AG08395 (cell line): ENCODE measurements around the gene SLC6A18.
"Not testable (repeated sequence)": the region's sequence is repeated elsewhere in the genome, so short reads cannot be mapped to it uniquely, and the experiment has no call there.

Experiments used
- DNase-seq: peaks from one replicate; pipeline ENCODE4 v3.0.0; 2012; ENCODE audit warnings: mixed read lengths, low spot score

SLC6A18 gene

DNA sequence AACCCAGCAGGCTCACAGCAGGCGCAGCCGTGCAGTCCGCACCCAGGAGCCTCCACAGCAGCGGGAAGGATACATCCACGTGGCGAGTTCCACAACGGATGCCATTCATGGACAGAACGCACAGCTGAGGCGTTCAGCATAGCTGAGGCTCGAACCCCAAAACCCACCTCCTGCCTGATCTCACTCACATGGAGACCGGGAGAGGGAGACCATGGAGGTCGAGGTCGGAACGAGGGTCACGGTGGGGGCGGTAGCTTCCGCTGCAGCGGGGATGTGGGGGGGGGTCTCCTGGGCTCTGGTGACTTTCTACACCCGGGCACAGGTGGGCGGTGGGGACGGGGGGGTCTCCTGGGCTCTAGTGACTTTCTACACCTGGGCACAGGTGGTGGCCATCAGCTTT, 52.1 kb downstream of the SLC6A18 start:
- DNase-seq = no peak

DNA sequence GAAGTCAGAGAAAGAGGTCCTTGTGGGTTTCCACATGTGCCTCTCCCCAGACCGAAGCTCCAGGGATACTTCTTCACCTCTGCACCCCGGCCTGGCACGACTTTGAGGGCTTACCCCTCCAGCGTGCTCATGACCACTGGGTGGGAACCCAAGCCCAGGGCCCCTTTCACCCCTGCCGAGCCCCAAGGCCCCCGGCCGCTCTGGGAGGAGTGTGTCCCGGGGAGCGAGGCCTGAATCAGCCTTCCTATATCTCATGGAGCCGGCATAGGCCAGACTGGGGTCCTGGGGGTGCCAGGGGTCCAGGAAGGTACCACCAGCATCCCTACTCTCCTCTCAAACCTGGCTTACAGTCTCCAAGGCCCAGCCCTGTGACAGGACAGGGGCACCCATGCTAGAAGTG, 52.6 kb downstream of the SLC6A18 start:
- DNase-seq = no peak

DNA sequence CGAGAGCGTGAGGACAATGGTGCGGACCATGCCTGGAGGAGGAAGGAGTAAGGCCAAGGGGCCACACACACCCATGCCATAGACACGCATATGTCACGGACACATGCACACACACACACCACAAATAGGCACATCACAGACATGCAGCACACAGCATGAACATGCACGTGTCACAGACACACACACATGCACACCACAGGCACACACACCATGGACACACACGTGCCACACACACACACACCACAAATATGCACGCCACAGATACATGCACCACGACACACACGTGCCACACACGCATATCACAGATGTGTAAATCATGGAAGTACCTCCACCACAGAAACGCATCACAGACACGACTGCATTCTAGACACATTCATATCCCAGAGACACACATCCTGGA, 53.0 kb downstream of the SLC6A18 start:
- DNase-seq = no peak

DNA sequence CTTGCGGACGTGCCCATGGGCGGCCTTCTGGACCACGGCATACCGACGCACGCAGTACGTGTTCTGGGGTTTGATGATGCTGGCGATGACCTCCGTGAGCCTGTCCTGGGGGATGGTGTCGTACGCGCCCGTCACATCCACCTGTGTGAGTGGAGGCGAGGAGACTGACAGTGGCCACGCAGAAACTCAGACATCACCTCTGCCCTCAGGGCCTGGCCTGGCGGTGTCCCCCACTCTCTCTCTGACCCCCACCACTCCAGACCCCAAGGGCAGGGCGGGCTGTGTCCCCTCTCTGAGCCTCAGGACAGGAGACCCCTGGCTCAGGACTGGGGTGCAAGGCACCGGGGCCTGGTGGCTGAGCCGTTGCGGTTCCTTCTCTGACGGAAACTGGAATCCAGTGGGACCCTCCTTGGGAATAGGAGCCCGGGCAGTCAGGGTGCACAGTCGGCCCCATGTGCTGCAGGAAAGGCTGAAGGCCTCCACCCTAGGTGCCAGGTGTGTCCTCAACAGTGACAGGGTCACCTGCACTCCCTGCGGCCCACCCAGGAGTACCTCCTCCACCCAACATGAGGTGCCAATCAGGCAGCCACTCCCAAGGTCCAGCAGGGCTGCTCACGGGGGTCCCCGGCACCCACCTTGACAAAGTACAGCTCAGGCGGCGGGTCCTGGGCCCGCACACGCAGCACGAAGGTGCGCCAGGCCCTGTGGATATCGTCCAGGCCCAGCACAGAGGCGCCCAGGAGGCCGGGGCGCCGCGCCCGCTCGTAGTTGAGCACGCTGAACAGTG, 53.7 kb downstream of the SLC6A18 start:
- DNase-seq = no peak

DNA sequence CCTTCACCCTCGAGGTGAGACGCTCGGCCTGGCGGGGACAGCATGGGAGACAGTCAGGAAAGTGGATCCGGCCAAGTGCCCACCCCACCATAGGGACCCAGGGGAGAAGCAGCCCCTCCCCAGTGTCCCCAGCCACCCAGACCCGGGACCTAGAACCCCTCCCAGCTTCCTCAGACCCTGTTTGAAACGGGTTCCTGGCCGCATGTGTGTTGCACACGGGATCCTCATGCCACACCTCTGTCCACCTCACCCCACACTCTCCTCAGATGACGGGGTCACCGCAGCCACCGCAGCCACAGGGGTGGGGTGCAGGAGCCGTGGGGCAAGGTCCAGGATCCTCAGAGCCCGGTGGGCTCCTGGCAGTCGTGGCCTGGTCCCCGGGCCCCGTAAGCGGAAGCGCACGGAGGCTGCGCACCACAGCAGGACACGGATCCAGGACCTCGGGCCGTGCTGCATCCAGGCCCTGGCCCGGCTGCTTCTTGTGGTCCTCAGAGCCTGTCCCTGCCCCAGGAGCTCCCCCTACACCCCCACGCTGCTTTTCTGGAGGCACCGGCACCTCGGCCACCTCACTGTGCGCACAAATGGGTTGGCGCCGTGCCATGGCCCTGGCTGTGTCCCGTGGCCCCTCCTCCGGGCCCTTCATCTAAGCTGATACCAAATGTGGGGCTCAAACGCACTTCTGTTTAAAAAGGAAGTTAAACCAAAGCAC, 54.4 kb downstream of the SLC6A18 start:
- no peak for DNase-seq

DNA sequence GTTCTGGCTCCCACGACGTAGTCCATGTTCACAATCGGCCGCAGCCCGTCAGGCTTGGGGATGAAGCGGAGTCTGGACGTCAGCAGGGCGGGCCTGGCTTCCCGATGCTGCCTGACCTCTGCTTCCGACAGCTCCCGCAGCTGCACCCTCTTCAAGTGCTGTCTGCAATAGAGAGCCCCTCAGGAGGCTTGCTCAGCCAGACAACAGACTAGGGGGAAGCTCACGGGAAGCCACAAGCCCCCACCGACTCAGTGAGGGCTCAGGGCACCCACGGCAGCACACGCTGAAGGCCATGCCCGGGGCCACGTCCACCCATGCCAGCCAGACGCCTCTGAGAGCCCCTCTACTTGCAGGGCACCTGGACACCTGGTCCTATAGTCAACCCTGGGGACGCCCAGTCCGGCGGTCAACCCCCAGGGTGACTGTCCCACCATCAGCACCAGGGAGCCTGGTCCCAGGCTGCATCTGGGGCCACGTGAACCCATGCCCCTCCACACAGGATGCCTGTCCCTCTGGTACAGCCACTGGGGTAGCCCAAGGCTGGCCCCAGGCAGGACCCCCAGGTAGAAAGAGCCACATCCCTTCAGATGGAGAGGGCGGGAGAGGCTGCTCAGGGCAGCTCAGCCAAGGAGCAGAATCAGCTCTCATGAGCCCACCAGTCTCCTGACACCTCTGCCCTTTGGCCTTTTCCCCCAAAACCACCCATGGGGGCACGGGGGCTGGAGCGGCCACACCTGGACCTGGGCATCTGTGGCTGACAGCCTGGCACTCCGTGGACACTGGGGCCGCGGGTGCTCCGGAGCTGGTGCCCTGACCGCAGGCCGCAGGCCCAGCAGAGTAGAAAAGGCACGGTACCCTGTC, 55.2 kb downstream of the SLC6A18 start:
- DNase-seq = no peak

DNA sequence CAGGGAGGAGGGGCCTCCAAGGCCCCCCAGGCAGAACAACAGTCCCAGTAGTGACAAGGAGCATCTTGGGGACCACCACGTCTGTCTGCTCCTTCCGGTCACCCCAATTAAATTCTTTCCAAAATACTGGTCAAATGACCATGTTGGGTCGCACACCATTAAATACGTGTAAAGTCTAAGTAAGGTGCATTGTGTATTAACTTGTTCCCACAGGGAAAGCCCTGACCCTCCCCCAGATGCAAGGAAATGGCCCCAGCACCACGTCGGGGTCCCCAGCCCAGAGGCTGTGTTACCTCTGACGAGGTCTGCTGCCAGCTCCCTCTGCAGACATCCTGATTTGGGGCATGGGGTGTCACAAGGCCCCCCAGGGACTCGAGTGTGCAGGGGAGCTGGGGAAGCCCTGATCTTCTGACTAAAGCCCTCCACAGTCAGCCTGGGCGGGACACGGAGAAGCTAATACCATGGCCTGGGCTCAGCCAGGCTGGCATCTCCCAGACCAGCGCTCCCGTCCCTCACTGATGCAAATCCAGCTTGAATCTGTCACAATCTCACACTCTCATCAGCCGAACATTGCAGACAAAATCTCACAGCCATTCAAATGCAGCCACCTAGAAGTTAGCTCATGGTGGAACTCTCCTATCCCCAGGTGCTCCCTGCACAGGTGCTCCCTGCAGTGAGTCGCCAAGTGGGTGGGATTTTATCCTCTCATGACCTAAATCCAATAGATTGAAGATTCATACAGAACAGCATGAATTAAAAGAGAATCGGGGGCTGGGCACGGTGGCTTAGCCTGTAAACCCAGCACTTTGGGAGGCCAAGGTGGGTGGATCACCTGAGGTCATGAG, 56.1 kb downstream of the SLC6A18 start:
- no peak for DNase-seq

DNA sequence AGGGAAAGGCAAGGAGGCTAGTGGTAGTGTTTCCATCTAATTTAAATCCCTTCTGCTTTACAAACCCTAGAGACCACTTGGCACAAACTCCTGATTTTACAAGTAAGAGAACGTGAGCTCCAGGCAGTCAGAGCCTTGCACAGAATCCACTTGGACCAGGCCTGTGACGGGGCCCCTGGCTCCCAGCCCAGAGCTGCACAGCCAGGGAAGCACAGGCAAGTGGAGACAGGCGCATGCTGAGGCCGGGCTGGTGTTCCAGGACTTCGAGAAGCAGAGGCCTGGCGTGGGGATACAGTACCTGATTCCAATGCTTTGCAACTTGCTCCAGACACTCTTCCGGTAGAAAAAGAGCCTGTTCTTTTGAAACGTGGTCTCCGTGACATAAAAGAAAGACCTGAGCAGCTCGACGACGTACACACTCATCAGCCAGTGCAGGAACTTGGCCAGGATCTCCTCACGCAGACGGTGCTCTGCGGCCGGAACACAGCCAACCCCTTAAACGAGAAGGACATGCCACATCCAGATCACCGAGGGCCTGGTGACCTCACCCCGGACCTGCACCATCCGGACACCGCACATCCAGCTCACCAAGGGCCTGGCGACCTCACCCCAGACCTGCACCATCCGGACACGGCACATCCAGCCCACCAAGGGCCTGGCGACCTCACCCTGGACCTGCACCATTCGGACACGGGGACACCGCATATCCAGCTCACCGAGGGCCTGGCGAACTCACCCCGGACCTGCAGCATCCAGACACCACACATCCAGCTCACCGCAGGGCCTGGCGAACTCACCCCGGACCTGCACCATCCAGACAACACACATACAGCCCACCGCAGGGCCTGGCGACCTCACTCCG, 57.2 kb downstream of the SLC6A18 start:
- DNase-seq = no peak

DNA sequence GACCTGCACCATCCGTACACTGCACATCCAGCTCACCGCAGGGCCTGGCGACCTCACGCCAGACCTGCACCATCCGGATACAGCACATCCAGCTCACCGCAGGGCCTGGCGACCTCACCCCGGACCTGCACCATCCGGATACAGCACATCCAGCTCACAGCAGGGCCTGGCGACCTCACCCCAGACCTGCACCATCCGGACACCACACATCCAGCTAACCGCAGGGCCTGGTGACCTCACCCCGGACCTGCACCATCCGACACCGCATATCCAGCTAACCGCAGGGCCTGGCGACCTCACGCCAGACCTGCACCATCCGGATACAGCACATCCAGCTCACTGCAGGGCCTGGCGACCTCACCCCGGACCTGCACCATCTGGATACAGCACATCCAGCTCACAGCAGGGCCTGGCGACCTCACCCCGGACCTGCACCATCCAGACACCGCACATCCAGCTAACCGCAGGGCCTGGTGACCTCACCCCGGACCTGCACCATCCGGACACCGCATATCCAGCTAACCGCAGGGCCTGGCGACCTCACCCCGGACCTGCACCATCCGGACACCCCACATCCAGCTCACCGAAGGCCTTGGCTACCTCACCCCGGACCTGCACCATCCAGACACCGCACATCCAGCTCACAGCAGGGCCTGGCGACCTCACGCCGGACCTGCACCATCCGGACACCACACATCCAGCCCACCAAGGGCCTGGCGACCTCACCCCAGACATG, 58.0 kb downstream of the SLC6A18 start:
- DNase-seq = not testable (repeated sequence)

DNA sequence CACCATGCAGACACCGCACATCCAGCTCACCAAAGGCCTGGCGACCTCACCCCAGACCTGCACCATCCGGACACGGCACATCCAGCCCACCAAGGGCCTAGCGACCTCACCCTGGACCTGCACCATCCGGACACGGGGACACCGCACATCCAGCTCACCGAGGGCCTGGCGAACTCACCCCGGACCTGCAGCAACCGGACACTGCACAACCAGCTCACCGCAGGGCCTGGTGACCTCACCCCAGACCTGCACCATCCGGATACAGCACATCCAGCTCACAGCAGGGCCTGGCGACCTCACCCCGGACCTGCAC, 58.5 kb downstream of the SLC6A18 start:
- DNase-seq = not testable (repeated sequence)

DNA sequence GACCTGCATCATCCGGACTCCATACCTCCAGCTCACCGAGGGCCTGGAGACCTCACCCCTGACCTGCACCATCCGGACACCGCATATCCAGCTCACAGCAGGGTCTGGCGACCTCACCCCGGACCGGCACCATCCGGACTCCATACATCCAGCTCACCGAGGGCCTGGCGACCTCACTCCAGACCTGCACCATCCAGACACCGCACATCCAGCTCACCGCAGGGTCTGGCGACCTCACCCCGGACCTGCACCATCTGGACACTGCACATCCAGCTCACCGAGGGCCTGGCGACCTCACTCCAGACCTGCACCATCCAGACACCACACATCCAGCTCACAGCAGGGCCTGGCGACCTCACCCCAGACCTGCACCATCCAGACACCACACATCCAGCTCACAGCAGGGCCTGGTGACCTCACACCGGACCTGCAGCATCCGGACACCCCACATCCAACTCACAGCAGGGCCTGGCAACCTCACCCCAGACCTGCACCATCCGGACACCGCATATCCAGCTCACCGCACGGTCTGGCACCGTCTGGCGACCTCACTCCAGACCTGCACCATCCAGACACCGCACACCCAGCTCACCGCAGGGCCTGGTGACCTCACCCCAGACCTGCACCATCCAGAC, 59.3 kb downstream of the SLC6A18 start:
- not testable (repeated sequence) for DNase-seq

DNA sequence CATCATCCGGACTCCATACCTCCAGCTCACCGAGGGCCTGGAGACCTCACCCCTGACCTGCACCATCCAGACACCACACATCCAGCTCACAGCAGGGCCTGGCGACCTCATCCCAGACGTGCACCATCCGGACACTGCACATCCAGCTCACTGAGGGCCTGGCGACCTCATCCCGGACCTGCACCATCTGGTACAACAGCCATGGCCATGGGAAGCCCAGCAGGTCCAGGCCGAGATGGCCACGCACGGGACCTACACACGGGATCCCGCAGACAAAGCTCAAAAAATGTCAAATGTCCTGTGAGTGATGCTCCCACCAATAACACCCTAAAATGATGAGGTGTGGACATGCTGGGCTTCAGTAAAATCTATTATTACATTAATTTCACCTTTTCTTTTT, 60.0 kb downstream of the SLC6A18 start:
- no peak for DNase-seq

DNA sequence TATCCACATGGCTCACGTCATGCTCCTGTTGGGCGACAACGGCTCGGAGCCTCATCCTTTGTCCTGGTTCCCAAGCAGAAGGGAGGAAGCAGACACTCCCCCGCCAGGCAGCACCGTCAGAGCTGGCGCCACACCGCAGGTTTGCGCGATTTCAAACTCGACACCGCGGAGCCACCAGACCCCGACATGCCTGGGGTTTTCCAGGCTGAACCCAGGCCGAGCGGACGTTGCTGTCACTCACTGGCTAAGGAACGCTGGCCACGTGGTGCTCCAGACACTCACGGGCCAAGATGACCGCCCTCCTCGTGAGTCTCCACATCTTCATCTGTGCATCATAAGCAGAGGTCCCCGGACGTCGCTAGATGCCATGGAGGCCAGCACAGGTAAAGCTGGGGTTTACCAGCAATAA, 60.7 kb downstream of the SLC6A18 start:
- DNase-seq = no peak

DNA sequence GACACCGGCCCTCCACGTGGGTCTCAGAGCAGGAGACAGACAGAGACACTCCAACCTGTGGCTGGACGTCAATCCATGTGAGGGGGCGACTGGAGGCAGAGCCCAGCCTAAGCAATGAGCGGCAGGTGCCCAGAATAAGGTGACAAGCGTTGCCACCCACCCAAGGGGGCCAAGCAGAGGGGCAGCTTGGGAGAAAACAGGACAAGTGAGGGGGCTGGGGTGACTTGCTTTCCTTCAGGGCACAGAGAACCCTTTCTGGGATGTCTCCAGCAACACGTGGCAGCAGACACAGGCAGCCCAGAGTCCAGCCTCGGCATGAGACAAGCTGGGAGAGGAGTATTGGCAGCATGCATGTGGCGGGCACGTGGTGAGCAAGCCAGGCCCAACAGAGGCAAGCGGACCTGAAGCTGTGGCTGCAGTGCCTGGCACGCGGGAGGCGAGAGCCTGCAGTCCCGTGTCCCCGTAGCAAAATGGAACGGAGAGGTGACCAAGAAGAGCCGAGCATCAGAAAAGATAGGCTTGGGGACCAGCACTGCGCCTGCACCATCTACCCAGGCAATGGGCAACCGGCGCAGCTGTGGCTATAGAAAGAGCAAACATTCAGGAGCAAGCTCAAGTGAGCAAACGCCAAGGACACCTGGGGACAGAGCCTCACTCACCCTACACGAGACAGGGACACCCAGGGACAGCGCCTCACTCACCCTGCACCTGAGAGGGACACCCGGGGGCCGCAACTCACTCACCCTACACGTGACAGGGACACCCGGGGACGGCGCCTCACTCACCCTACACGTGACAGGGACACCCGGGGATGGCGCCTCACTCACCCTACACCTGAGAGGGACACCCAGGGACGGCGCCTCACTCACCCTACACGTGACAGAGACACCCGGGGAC, 63.5 kb downstream of the SLC6A18 start:
- DNase-seq = no peak

DNA sequence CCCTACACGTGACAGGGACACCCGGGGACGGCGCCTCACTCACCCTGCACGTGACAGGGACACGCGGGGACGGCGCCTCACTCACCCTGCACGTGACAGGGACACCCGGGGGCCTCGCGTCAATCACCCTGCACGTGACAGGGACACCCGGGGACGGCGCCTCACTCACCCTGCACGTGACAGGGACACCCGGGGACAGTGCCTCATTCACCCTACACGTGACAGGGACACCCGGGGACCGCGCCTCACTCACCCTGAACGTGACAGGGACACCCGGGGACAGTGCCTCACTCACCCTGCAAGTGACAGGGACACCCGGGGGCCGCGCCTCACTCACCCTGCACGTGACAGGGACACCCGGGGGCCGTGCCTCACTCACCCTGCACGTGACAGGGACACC, 64.4 kb downstream of the SLC6A18 start:
- not testable (repeated sequence) for DNase-seq

DNA sequence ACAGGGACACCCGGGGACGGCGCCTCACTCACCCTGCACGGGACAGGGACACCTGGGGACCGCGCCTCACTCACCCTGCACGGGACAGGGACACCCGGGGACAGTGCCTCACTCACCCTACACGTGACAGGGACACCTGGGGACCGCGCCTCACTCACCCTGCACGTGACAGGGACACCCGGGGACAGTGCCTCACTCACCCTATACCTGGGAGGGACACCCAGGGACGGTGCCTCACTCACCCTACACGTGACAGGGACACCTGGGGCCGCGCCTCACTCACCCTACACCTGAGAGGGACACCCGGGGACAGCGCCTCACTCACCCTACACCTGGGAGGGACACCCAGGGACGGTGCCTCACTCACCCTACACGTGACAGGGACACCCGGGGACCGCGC, 65.8 kb downstream of the SLC6A18 start:
- not testable (repeated sequence) for DNase-seq

DNA sequence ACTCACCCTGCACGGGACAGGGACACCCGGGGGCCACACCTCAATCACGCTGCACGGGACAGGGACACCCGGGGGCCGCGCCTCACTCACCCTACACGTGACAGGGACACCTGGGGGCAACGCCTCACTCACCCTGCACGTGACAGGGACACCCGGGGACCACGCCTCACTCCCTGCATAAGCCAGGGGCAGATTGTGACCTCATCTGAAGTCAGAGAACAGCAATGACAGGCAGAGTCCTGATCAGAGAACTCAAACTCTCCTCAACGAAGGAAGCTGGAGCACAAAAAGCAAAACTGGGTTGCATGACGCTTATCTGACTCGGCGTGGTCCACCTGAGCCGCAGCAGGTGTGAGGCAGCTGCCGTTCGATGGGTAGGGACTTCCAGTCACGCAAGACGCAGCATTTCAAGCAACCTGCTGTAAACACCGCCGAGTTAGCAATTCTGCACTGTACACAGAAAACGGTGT, 66.5 kb downstream of the SLC6A18 start:
- DNase-seq = no peak

DNA sequence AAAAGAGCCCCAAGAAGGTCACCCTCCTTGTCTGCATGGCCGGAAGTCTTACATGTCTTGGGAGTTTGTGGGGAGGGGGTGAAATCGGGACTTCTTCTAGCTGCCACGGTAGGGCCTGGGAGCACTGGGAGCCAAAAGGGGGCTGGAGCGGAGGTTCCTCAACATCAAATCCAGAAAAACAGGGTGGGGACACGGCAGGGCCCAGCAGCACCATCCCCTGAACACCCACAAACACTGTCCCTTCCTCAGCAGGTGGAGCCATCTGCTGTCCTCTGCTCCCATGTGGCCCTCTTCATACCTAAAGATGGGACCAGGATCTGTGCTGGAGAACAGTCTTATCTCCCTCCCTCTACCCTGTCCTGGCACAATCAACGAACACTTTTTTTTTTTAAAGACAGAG, 67.0 kb downstream of the SLC6A18 start:
- DNase-seq = no peak
